ENCODE data around the gene SERPINC1.

Gene SERPINC1

GRCh38 chr1:173920861-173921260, 3.7 kb upstream of the SERPINC1 start:
- H3K9ac ChIP-seq (ENCODE audit: low read length): no peak overlapping the region
- H3K9me3 ChIP-seq (ENCODE audit: control insufficient read depth, insufficient read depth, low read depth, low read length): no peaks in the 10 kb centered on the region
- no peak overlapping the region for H3K27ac ChIP-seq (ENCODE audit: low read depth, low read length)
- no peaks in the 10 kb centered on the region for H3K36me3 ChIP-seq (ENCODE audit: control insufficient read depth, insufficient read depth, low read length)
- no peaks in the 10 kb centered on the region for H3K27me3 ChIP-seq (ENCODE audit: control insufficient read depth, insufficient read depth, low read length)
- H3K4me3 ChIP-seq (ENCODE audit: low read depth, low read length): no peak overlapping the region
- peaks cover 3% of the 10 kb centered on the region; the same call in 1 of the 2 replicates for H3K4me1 ChIP-seq (ENCODE audit: control insufficient read depth, insufficient read depth, low read length)

- Histone ChIP-seq H3K9me3 (ENCODE audit: control insufficient read depth, insufficient read depth, low read depth, low read length) (no peaks in the 10 kb centered on the region), H3K27me3 (ENCODE audit: control insufficient read depth, insufficient read depth, low read length) (no peaks in the 10 kb centered on the region), H3K9ac (ENCODE audit: low read length) (no peak overlapping the region), H3K4me1 (ENCODE audit: control insufficient read depth, insufficient read depth, low read length) (peaks cover 3% of the 10 kb centered on the region; the same call in 1 of the 2 replicates), H3K4me3 (ENCODE audit: low read depth, low read length) (no peak overlapping the region), H3K27ac (ENCODE audit: low read depth, low read length) (no peak overlapping the region), H3K36me3 (ENCODE audit: control insufficient read depth, insufficient read depth, low read length) (no peaks in the 10 kb centered on the region)
These were observed 737 bp upstream of the SERPINC1 start for GRCh38 chr1:173917635-173918493.

GRCh38 chr1:173916667-173917066, 460 bp downstream of the SERPINC1 start:
- no peak overlapping the region for H3K27ac ChIP-seq (ENCODE audit: low read depth, low read length)
- H3K4me3 ChIP-seq (ENCODE audit: low read depth, low read length): no peak overlapping the region

GRCh38 chr1:173915596-173915995, 1.5 kb downstream of the SERPINC1 start:
- no peak overlapping the region for H3K9ac ChIP-seq (ENCODE audit: low read length)
- no peaks in the 10 kb centered on the region for H3K36me3 ChIP-seq (ENCODE audit: control insufficient read depth, insufficient read depth, low read length)
- H3K27me3 ChIP-seq (ENCODE audit: control insufficient read depth, insufficient read depth, low read length): no peaks in the 10 kb centered on the region
- no peak overlapping the region for H3K27ac ChIP-seq (ENCODE audit: low read depth, low read length)
- peaks cover 3% of the 10 kb centered on the region; the same call in 1 of the 2 replicates for H3K4me1 ChIP-seq (ENCODE audit: control insufficient read depth, insufficient read depth, low read length)
- no peaks in the 10 kb centered on the region for H3K9me3 ChIP-seq (ENCODE audit: control insufficient read depth, insufficient read depth, low read depth, low read length)
- H3K4me3 ChIP-seq (ENCODE audit: low read depth, low read length): no peak overlapping the region

More at GRCh38 chr1:173916667-173917066, 460 bp downstream of the SERPINC1 start:
- H3K4me1 ChIP-seq (ENCODE audit: control insufficient read depth, insufficient read depth, low read length): peaks cover 3% of the 10 kb centered on the region; the same call in 1 of the 2 replicates
- H3K9me3 ChIP-seq (ENCODE audit: control insufficient read depth, insufficient read depth, low read depth, low read length): no peaks in the 10 kb centered on the region
- H3K27me3 ChIP-seq (ENCODE audit: control insufficient read depth, insufficient read depth, low read length): no peaks in the 10 kb centered on the region
- no peaks in the 10 kb centered on the region for H3K36me3 ChIP-seq (ENCODE audit: control insufficient read depth, insufficient read depth, low read length)
- H3K9ac ChIP-seq (ENCODE audit: low read length): no peak overlapping the region

GRCh38 chr1:173914366-173914871, 2.7 kb downstream of the SERPINC1 start:
- H3K36me3 ChIP-seq (ENCODE audit: control insufficient read depth, insufficient read depth, low read length): no peaks in the 10 kb centered on the region
- H3K27ac ChIP-seq (ENCODE audit: low read depth, low read length): no peak overlapping the region
- no peaks in the 10 kb centered on the region for H3K27me3 ChIP-seq (ENCODE audit: control insufficient read depth, insufficient read depth, low read length)
- no peak overlapping the region for H3K4me3 ChIP-seq (ENCODE audit: low read depth, low read length)
- H3K9ac ChIP-seq (ENCODE audit: low read length): no peak overlapping the region
- peaks cover 3% of the 10 kb centered on the region; the same call in 1 of the 2 replicates for H3K4me1 ChIP-seq (ENCODE audit: control insufficient read depth, insufficient read depth, low read length)
- no peaks in the 10 kb centered on the region for H3K9me3 ChIP-seq (ENCODE audit: control insufficient read depth, insufficient read depth, low read depth, low read length)

GRCh38 chr1:173913111-173913510, 4.0 kb downstream of the SERPINC1 start:
- Histone ChIP-seq H3K36me3 (ENCODE audit: control insufficient read depth, insufficient read depth, low read length) (no peaks in the 10 kb centered on the region), H3K4me1 (ENCODE audit: control insufficient read depth, insufficient read depth, low read length) (peaks cover 2% of the 10 kb centered on the region; the same call in 1 of the 2 replicates), H3K4me3 (ENCODE audit: low read depth, low read length) (no peak overlapping the region), H3K27me3 (ENCODE audit: control insufficient read depth, insufficient read depth, low read length) (no peaks in the 10 kb centered on the region), H3K9ac (ENCODE audit: low read length) (no peak overlapping the region), H3K27ac (ENCODE audit: low read depth, low read length) (no peak overlapping the region), H3K9me3 (ENCODE audit: control insufficient read depth, insufficient read depth, low read depth, low read length) (no peaks in the 10 kb centered on the region)

GRCh38 chr1:173903827-173904531, 13.1 kb downstream of the SERPINC1 start:
- H3K9ac ChIP-seq (ENCODE audit: low read length): no peak overlapping the region
- no peaks in the 10 kb centered on the region for H3K36me3 ChIP-seq (ENCODE audit: control insufficient read depth, insufficient read depth, low read length)
- H3K4me1 ChIP-seq (ENCODE audit: control insufficient read depth, insufficient read depth, low read length): peaks cover 27% of the 10 kb centered on the region
- H3K9me3 ChIP-seq (ENCODE audit: control insufficient read depth, insufficient read depth, low read depth, low read length): no peaks in the 10 kb centered on the region
- no peaks in the 10 kb centered on the region for H3K27me3 ChIP-seq (ENCODE audit: control insufficient read depth, insufficient read depth, low read length)
- no peak overlapping the region for H3K27ac ChIP-seq (ENCODE audit: low read depth, low read length)
- H3K4me3 ChIP-seq (ENCODE audit: low read depth, low read length): no peak overlapping the region

- Histone ChIP-seq H3K27me3 (ENCODE audit: control insufficient read depth, insufficient read depth, low read length) (no peaks in the 10 kb centered on the region), H3K4me3 (ENCODE audit: low read depth, low read length) (no peak overlapping the region), H3K9me3 (ENCODE audit: control insufficient read depth, insufficient read depth, low read depth, low read length) (no peaks in the 10 kb centered on the region), H3K36me3 (ENCODE audit: control insufficient read depth, insufficient read depth, low read length) (no peaks in the 10 kb centered on the region), H3K4me1 (ENCODE audit: control insufficient read depth, insufficient read depth, low read length) (peaks cover 27% of the 10 kb centered on the region), H3K9ac (ENCODE audit: low read length) (no peak overlapping the region), H3K27ac (ENCODE audit: low read depth, low read length) (no peak overlapping the region)
These were observed 16.1 kb downstream of the SERPINC1 start for GRCh38 chr1:173900992-173901391.

GRCh38 chr1:173900427-173900826, 16.7 kb downstream of the SERPINC1 start:
- Histone ChIP-seq H3K27ac (ENCODE audit: low read depth, low read length) (peak overlapping the region; percentile 17; the same call in 1 of the 2 replicates), H3K36me3 (ENCODE audit: control insufficient read depth, insufficient read depth, low read length) (no peaks in the 10 kb centered on the region), H3K9ac (ENCODE audit: low read length) (no peak overlapping the region), H3K4me3 (ENCODE audit: low read depth, low read length) (no peak overlapping the region), H3K9me3 (ENCODE audit: control insufficient read depth, insufficient read depth, low read depth, low read length) (no peaks in the 10 kb centered on the region), H3K27me3 (ENCODE audit: control insufficient read depth, insufficient read depth, low read length) (no peaks in the 10 kb centered on the region), H3K4me1 (ENCODE audit: control insufficient read depth, insufficient read depth, low read length) (peaks cover 27% of the 10 kb centered on the region)

- H3K27me3 ChIP-seq (ENCODE audit: control insufficient read depth, insufficient read depth, low read length): no peaks in the 10 kb centered on the region
- peaks cover 9% of the 10 kb centered on the region for H3K4me1 ChIP-seq (ENCODE audit: control insufficient read depth, insufficient read depth, low read length)
- H3K36me3 ChIP-seq (ENCODE audit: control insufficient read depth, insufficient read depth, low read length): no peaks in the 10 kb centered on the region
These were observed 22.9 kb downstream of the SERPINC1 start for GRCh38 chr1:173894189-173894588.

GRCh38 chr1:173893611-173894010, 23.5 kb downstream of the SERPINC1 start:
- Histone ChIP-seq H3K4me1 (ENCODE audit: control insufficient read depth, insufficient read depth, low read length) (peaks cover 14% of the 10 kb centered on the region), H3K27ac (ENCODE audit: low read depth, low read length) (no peak overlapping the region), H3K27me3 (ENCODE audit: control insufficient read depth, insufficient read depth, low read length) (no peaks in the 10 kb centered on the region), H3K9ac (ENCODE audit: low read length) (no peak overlapping the region), H3K4me3 (ENCODE audit: low read depth, low read length) (no peak overlapping the region), H3K36me3 (ENCODE audit: control insufficient read depth, insufficient read depth, low read length) (no peaks in the 10 kb centered on the region), H3K9me3 (ENCODE audit: control insufficient read depth, insufficient read depth, low read depth, low read length) (no peaks in the 10 kb centered on the region)

More at GRCh38 chr1:173894189-173894588, 22.9 kb downstream of the SERPINC1 start:
- Histone ChIP-seq H3K4me3 (ENCODE audit: low read depth, low read length) (no peak overlapping the region), H3K9me3 (ENCODE audit: control insufficient read depth, insufficient read depth, low read depth, low read length) (no peaks in the 10 kb centered on the region), H3K9ac (ENCODE audit: low read length) (no peak overlapping the region), H3K27ac (ENCODE audit: low read depth, low read length) (no peak overlapping the region)
